Endodermal cell (in vitro differentiated cells): ENCODE results near the gene QSOX2. TPM values are rescaled to one million over a fixed set of nuclear protein-coding genes. Genes with fewer than 3 reads are reported as not detected.

Source experiments
- DNase-seq: peaks from one replicate; pipeline ENCODE4 v3.0.0-alpha.2; 2017
- H3K27ac ChIP-seq: 2 replicates; pipeline ENCODE4 v1.5.1; 2013; ENCODE audit warnings: mild to moderate bottlenecking, low read depth, low read length, moderate library complexity
- H3K27me3 ChIP-seq: 2 replicates; pipeline ENCODE4 v1.6.1; 2013; ENCODE audit warnings: mild to moderate bottlenecking, low read length, moderate library complexity; ENCODE audit not compliant: insufficient read depth, control insufficient read depth, poor library complexity, severe bottlenecking
- H3K36me3 ChIP-seq: 2 replicates; pipeline ENCODE4 v1.7.0; 2013; ENCODE audit warnings: mild to moderate bottlenecking, low read length, moderate library complexity; ENCODE audit not compliant: control insufficient read depth, insufficient read depth
- H3K4me1 ChIP-seq: one replicate; pipeline ENCODE4 v1.7.0; 2013; ENCODE audit warnings: low read length; ENCODE audit not compliant: control insufficient read depth, insufficient read depth
- H3K4me3 ChIP-seq: 2 replicates; pipeline ENCODE4 v1.5.1; 2013; ENCODE audit warnings: mild to moderate bottlenecking, low read length, moderate library complexity
- H3K9ac ChIP-seq: 2 replicates; pipeline ENCODE4 v1.6.1; 2013; ENCODE audit warnings: mild to moderate bottlenecking, low read length, moderate library complexity; ENCODE audit not compliant: poor library complexity, severe bottlenecking; ENCODE audit errors: extremely low read depth
- H3K9me3 ChIP-seq: 2 replicates; pipeline ENCODE4 v1.6.1; 2013; ENCODE audit warnings: mild to moderate bottlenecking, low read length, moderate library complexity; ENCODE audit not compliant: control insufficient read depth
- H3K27ac Mint-ChIP-seq: 2 replicates; pipeline ENCODE4 v1.8.0; 2020; ENCODE audit warnings: mixed read lengths
- H3K27me3 Mint-ChIP-seq: 2 replicates; pipeline ENCODE4 v1.8.0; 2021; ENCODE audit warnings: mild to moderate bottlenecking, mixed read lengths; ENCODE audit not compliant: insufficient read depth
- H3K36me3 Mint-ChIP-seq: 2 replicates; pipeline ENCODE4 v1.8.0; 2020; ENCODE audit warnings: low read depth, mixed read lengths
- H3K4me1 Mint-ChIP-seq: 2 replicates; pipeline ENCODE4 v1.8.0; 2020; ENCODE audit warnings: mixed read lengths
- H3K4me3 Mint-ChIP-seq: 2 replicates; pipeline ENCODE4 v1.8.0; 2020; ENCODE audit warnings: mild to moderate bottlenecking, moderate library complexity, mixed read lengths
- H3K9me3 Mint-ChIP-seq: 2 replicates; pipeline ENCODE4 v1.8.0; 2020; ENCODE audit warnings: mild to moderate bottlenecking, mixed read lengths
- WGBS, 2 experiments: methylation state at CpG; one replicate each; pipeline versions ENCODE4 v1.1.5 to v1.1.7; 2013; ENCODE audit warnings: missing lambda C conversion rate in 2 of 2, mixed read lengths in 1 of 2; ENCODE audit not compliant: insufficient coverage in 1 of 2, insufficient read length in 1 of 2; 5-methylcytosine and 5-hydroxymethylcytosine counted together
- total RNA-seq, 2 donors: library from RNA; stranded (reverse); fragmentation: NEBNext Ultra II Directional in 1 of 2; extraction: Animal tissue kit (Norgen Biotek cat#: 25700) in 1 of 2; gene quantifications; 2 replicates in 1 of 2; 3 replicates in 1 of 2; pipeline ENCODE4 v1.2.1, GENCODE V29; 2021
- TF ChIP-seq, protein P1 (sequence below): fragments of 200-600 bp; sonication (generic); conservative IDR thresholded peaks from 2 replicates; pipeline ENCODE4 v1.5.0; 2021; ENCODE audit warnings: antibody characterized with exemption, mild to moderate bottlenecking

QSOX2 gene
- total RNA-seq, 2 donors from 2014 or later: 22.0 to 26.3 TPM

DNA sequence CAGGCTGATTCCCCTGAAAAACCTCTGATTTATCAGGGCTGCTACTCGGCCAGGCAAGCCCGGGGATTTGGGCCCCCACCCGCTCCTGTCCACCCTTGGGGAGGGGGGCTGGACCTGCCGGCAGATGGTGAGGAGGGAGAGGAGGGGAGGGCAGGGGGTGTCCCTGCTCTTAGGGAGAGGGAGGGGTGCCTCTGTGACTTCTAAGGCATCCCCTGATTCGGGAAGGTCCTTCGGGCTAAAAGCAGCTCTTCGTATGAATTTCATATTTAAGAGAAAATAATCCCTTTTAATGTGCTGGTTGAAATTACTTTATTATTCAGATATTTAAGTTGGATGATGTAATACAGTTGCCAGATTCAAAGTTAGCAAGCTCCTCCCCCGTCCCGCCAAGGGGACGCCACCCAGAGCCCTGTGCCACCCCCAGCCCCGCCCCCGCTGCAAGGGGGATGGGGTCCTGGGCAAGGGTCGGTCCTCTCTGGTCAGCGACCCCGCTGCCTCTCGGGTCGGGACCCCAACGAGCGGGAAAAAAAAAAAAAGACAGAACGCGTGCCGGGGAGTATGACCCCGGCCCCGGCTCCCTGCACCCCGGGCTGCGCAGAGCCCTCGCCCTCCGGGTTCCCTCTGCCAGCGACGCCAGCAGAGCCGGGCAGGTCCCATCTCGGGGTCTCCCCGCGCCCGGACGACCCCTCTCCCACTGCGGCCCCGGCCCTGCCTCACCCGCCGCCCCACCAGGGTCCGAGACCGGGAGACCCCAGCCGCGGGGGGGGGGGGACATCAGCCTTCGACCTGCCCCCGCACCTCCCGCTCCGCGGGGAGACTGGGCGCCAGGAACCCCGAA is 53.1 kb downstream of the QSOX2 start:
- peaks cover 69% of the 10 kb centered on the region for H3K27me3 Mint-ChIP-seq
- H3K36me3 ChIP-seq: no peaks in the 10 kb centered on the region
- no peaks in the 10 kb centered on the region for H3K9me3 ChIP-seq
- 7 to 20% methylated on average over 1 to 51 of the region's 51 CpGs for WGBS, 2 experiments
- no peak overlapping the region for H3K9ac ChIP-seq
- H3K27me3 ChIP-seq: peaks cover 74% of the 10 kb centered on the region
- no peaks in the 10 kb centered on the region for H3K4me1 Mint-ChIP-seq
- H3K4me3 Mint-ChIP-seq: no peak overlapping the region
- DNase-seq: no peak
- no peaks in the 10 kb centered on the region for H3K9me3 Mint-ChIP-seq
- TF ChIP-seq, protein P1, sequence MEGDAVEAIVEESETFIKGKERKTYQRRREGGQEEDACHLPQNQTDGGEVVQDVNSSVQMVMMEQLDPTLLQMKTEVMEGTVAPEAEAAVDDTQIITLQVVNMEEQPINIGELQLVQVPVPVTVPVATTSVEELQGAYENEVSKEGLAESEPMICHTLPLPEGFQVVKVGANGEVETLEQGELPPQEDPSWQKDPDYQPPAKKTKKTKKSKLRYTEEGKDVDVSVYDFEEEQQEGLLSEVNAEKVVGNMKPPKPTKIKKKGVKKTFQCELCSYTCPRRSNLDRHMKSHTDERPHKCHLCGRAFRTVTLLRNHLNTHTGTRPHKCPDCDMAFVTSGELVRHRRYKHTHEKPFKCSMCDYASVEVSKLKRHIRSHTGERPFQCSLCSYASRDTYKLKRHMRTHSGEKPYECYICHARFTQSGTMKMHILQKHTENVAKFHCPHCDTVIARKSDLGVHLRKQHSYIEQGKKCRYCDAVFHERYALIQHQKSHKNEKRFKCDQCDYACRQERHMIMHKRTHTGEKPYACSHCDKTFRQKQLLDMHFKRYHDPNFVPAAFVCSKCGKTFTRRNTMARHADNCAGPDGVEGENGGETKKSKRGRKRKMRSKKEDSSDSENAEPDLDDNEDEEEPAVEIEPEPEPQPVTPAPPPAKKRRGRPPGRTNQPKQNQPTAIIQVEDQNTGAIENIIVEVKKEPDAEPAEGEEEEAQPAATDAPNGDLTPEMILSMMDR: no peak
- no peaks in the 10 kb centered on the region for H3K4me1 ChIP-seq
- no peaks in the 10 kb centered on the region for H3K36me3 Mint-ChIP-seq
- no peak overlapping the region for H3K27ac ChIP-seq
- H3K27ac Mint-ChIP-seq: no peak overlapping the region
- H3K4me3 ChIP-seq: no peak overlapping the region

DNA sequence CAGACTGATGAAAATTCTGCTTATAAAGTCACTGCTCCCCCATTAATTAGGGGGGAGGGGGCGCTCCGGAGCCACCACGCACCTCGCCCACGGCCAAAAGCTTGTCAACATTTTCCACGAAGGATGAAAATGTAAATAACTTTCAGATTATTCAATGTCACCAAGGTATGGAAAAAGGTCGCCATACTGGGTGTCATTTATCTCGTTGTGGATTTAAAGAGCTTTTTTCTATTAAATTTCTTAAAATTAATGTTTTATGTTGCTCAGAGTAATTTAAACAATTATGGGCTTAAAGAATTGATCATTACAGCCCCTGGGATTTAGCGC is 53.7 kb downstream of the QSOX2 start:
- Mint-ChIP-seq H3K9me3 (no peaks in the 10 kb centered on the region), H3K4me1 (no peaks in the 10 kb centered on the region), H3K27ac (no peak overlapping the region), H3K36me3 (no peaks in the 10 kb centered on the region), H3K4me3 (no peak overlapping the region), H3K27me3 (peaks cover 63% of the 10 kb centered on the region)
- no peak overlapping the region for H3K4me3 ChIP-seq
- peaks cover 69% of the 10 kb centered on the region for H3K27me3 ChIP-seq
- H3K27ac ChIP-seq: no peak overlapping the region
- H3K36me3 ChIP-seq: no peaks in the 10 kb centered on the region
- WGBS, 2 experiments: 42 to 53% methylated on average over 2 to 9 of the region's 9 CpGs
- no peak for DNase-seq
- no peaks in the 10 kb centered on the region for H3K4me1 ChIP-seq
- TF ChIP-seq, protein P1: no peak
- no peak overlapping the region for H3K9ac ChIP-seq
- H3K9me3 ChIP-seq: no peaks in the 10 kb centered on the region

DNA sequence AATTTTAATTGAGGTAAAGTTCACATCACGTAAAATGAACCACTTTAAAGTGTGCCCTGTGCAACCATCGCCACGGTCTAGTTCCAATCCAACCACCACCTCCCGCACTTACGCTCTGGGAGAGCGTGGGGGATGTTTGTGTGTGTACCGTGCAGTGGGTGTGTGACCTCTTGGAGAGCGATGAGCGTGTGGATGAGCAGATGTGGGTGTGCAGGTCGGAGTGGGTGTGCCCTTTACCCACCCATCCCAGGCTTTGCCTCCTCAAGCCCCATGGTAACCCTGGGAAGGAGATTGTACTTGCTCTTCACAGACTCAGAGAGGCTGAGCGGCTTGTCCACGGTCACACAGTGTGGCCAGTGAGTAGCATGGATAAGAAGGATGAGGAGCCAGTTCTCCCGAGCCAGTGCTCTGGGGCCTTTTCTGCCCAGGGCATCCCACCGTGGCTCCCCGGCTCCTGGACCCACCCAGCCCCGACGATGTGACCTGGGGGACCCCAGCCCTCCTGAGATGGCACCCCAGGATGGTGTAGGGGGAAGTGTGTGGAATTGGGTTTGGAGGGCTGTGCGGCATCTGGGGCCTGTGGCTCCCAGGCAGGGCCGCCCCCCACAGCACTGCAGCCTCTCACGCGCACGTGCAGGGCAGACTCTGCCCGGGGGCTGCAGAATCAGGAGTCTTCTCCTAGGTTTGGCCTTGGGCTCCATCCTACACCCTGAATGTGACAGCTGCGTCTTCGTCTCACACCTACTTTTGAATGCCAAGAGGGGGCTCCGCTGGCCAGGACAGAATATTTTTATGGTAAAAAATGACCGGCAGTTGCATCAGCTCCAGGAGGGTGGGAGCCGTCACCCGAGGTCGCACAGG is 54.3 kb downstream of the QSOX2 start:
- peaks cover 63% of the 10 kb centered on the region for H3K27me3 ChIP-seq
- Mint-ChIP-seq H3K27me3 (peaks cover 57% of the 10 kb centered on the region), H3K27ac (no peak overlapping the region), H3K9me3 (no peaks in the 10 kb centered on the region), H3K4me1 (no peaks in the 10 kb centered on the region), H3K36me3 (no peaks in the 10 kb centered on the region), H3K4me3 (no peak overlapping the region)
- no peak overlapping the region for H3K4me3 ChIP-seq
- DNase-seq: no peak
- no peak overlapping the region for H3K9ac ChIP-seq
- TF ChIP-seq, protein P1: no peak
- H3K9me3 ChIP-seq: no peaks in the 10 kb centered on the region
- 79 to 80% methylated on average over 22 to 30 of the region's 30 CpGs for WGBS, 2 experiments
- no peaks in the 10 kb centered on the region for H3K4me1 ChIP-seq
- H3K27ac ChIP-seq: no peak overlapping the region
- H3K36me3 ChIP-seq: no peaks in the 10 kb centered on the region
